ENCODE results near the gene UBXN6.
A peak's percentile ranks its signal among the peaks of the same experiment; 100 is the strongest.

UBXN6 gene

GRCh38 chr19:4399812-4400134 is 57.8 kb downstream of the UBXN6 start:
- peak; percentile 6 for ATAC-seq (ENCODE audit: insufficient read depth, low read depth)
- peaks cover 46% of the 10 kb centered on the region for H3K36me3 ChIP-seq (ENCODE audit: insufficient read depth, low read length)
- peak overlapping the region; percentile 92 for H3K9ac ChIP-seq (ENCODE audit: low read depth, low read length)
- H3K4me1 ChIP-seq (ENCODE audit: insufficient read depth, low read length) = peaks cover 60% of the 10 kb centered on the region
- peaks cover 49% of the 10 kb centered on the region for H4K20me1 ChIP-seq (ENCODE audit: insufficient read depth, low read length)
- DNase-seq = no peak
- H3K4me3 ChIP-seq (ENCODE audit: low read depth in 1 of 2, low read length in 2 of 2) = peak overlapping the region; percentile 47 to 64; a peak in 3 of 4 replicates
- H3K27me3 ChIP-seq (ENCODE audit: insufficient read depth, low read length, poor library complexity) = no peaks in the 10 kb centered on the region
- peak overlapping the region; percentile 47 for H3K27ac ChIP-seq (ENCODE audit: low read length)
- peak overlapping the region; percentile 88 for H3K4me2 ChIP-seq (ENCODE audit: insufficient read depth, low read length)
- peaks cover 80% of the 10 kb centered on the region for H3K79me2 ChIP-seq (ENCODE audit: insufficient read depth, low read length)
- no peaks in the 10 kb centered on the region for H3K9me3 ChIP-seq (ENCODE audit: insufficient read depth, low read length, severe bottlenecking)
- peak overlapping the region; percentile 72 for H2AFZ ChIP-seq (ENCODE audit: low read depth, low read length)
- no peak for TF ChIP-seq EZH2 (IDR thresholded peaks at IDR 0.05; ENCODE audit: borderline replicate concordance, low read depth, low read length, severe bottlenecking)
- no peak for TF ChIP-seq CTCF (IDR thresholded peaks at IDR 0.05; ENCODE audit: borderline replicate concordance, extremely low read depth, low read length, poor library complexity, severe bottlenecking)

- H2AFZ ChIP-seq (ENCODE audit: low read depth, low read length) = no peak overlapping the region
- H3K79me2 ChIP-seq (ENCODE audit: insufficient read depth, low read length) = peaks cover 82% of the 10 kb centered on the region
- H3K27ac ChIP-seq (ENCODE audit: low read length) = no peak overlapping the region
- H3K27me3 ChIP-seq (ENCODE audit: insufficient read depth, low read length, poor library complexity) = no peaks in the 10 kb centered on the region
- no peak overlapping the region for H3K4me3 ChIP-seq (ENCODE audit: low read depth in 1 of 2, low read length in 2 of 2)
- H3K36me3 ChIP-seq (ENCODE audit: insufficient read depth, low read length) = peaks cover 27% of the 10 kb centered on the region
- H3K9ac ChIP-seq (ENCODE audit: low read depth, low read length) = 0 out of 2 replicates have a peak overlapping the region, but pooled peaks have one; percentile 4
- peak overlapping the region; percentile 35; the same call in 1 of the 2 replicates for H3K4me2 ChIP-seq (ENCODE audit: insufficient read depth, low read length)
- no peak for DNase-seq
- no peaks in the 10 kb centered on the region for H3K9me3 ChIP-seq (ENCODE audit: insufficient read depth, low read length, severe bottlenecking)
- ATAC-seq (ENCODE audit: insufficient read depth, low read depth) = no peak
- peaks cover 50% of the 10 kb centered on the region for H4K20me1 ChIP-seq (ENCODE audit: insufficient read depth, low read length)
- TF ChIP-seq CTCF (IDR thresholded peaks at IDR 0.05; ENCODE audit: borderline replicate concordance, extremely low read depth, low read length, poor library complexity, severe bottlenecking) (no peak), EZH2 (IDR thresholded peaks at IDR 0.05; ENCODE audit: borderline replicate concordance, low read depth, low read length, severe bottlenecking) (no peak)
- H3K4me1 ChIP-seq (ENCODE audit: insufficient read depth, low read length) = peaks cover 44% of the 10 kb centered on the region
These were observed 60.4 kb downstream of the UBXN6 start for GRCh38 chr19:4396949-4397783.

Data from DND-41 (cell line).